Left forelimb (tissue), 1 donor: ENCODE data around the gene TGM2.

ENCODE experiments used
- DNase-seq: peaks from one replicate; pipeline ENCODE4 v3.0.0-alpha.2; 2018; ENCODE audit warnings: low spot score

TGM2 gene

DNA sequence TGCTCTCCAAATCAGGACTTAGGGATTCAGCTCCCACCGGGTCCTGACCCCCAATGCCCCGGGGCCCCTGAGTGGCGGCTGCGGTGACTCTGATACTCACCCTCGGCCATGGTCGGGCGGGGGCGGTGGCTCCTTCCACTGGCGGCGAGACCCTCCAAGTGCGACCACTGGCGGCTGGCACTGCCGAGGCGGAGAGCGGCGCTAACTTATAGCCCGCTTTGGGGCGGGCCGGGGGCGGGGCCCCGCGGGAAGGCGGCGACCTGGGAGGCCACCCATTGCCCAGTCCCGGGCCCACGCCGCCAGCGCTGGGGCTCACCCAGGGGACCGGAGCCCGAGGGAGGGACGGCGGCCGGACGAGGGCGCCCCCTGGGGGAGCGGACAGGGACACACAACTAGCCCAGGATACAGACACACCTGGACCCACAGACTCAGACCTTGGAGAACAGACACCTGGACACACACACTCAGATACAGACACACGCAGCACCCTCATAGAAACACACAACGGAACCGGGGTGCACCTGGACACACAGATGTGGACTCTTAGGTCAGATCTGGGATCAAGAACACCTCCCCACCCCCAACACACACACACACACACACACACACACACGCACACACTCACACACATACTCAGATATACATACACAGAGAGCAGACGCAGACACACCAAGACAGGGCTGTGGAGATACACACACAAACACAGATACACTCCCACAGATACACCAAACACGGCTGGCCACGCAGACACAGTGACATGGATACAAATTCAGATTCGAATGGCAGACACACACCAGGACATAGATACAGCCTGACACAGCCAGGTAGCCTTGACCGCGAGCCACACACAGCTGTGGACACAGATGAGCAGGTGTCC lies at the start of gene TGM2:
Gene TGM2 (minus strand): TSS at position 182 of the 877 bp plus-strand sequence. CDS start 72 bp downstream, at position 110.
- no peak for DNase-seq

DNA sequence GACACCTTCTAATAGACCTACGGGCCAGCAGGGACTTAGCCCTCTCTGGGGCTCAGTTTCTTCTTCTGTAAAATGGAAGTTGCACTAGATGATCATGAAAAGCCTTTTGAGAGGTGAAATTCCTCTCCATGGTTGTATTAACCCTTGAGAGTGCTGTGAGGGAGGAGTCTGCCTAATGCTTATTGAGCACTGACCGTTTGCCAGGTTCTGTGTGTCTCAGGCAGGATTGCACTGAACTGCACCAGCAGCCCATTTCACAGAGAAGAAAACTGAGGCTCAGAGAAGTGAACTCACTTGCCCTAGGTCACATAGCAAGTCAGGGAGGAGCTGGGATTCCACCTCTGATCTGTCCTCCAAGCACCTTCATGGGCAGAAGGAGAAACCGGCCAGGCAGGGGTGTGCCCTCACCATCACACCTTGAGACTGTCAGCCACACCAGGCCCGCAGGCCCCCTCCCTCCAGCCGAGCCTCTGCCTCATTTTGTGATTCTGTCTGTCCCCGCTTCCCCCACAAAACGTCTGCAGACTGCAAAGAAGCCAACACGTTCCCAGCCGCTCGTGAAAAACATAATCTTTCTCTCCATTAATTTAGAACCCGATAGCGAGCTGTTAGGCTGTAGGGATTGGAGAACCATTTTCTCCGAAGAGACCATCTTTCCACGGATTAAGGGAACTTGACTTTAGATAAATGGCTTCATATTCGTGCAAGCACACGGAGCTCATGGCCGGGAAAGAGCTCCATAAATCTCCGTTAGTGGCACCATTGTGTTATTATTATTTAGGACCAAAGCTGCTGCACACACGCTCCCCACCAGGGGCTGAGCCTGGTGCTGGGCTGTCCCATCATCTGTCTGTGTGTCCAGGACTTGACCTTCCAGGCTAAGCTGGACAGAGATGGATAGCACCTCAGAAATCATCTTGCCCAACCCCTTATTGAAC lies 49.5 kb upstream of the TGM2 start:
- DNase-seq, result no peak

DNA sequence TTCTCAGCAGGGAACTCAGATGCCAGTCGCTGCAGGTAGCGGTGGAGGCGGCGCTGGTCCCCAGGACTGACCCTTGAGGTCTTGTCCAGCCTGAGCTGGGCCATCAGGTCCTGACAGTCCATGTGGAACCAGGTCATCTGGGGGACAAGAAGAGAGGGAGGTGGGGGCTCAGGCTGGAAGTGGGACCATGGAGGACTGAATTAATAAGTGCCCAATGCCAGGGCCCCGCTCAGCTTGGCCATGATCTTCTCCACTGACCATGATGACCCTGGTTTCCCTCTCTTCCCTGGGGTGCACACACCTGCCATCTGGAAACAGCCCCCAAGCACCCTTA lies 48.5 kb upstream of the TGM2 start:
- DNase-seq, result no peak

DNA sequence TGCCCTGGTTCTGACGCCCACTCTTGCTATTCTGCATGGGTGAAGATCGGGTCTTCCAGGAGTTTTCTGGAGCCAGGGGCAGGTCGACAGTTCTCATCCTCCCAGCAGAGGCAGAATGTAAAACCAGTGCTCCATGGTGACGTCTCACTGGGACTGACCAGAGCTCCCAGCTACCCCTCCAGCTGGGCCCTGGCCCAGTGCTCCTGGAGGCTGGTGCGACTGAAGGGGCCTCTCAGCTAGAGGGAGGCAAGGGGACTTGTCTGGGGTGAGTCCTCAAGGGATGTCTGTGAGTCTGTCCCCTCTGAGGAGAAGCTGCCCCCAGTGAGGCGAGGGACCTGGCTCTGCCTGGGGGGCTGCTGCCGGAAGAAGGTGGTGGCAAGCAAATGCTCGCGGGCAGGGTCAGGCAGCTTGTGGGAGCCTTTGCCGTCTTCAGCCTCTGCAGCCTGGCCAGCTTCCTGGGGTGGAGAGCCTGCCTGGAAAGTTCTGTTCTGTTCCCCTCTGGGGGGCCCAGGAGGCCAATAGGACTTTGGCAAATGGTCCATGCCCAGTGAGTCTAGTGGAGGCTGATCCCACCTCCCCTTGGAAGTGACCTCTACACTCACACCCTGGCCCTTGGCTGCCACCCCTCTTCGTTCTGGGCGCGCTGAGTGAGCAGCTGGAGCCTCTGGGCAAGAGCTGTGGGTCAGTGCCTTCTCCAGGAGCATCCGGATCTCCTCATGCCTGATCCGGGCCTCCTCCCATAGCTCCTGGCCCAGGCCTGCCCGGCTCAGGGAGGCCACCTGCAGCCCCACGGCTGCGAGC lies 47.9 kb upstream of the TGM2 start:
- no peak for DNase-seq

DNA sequence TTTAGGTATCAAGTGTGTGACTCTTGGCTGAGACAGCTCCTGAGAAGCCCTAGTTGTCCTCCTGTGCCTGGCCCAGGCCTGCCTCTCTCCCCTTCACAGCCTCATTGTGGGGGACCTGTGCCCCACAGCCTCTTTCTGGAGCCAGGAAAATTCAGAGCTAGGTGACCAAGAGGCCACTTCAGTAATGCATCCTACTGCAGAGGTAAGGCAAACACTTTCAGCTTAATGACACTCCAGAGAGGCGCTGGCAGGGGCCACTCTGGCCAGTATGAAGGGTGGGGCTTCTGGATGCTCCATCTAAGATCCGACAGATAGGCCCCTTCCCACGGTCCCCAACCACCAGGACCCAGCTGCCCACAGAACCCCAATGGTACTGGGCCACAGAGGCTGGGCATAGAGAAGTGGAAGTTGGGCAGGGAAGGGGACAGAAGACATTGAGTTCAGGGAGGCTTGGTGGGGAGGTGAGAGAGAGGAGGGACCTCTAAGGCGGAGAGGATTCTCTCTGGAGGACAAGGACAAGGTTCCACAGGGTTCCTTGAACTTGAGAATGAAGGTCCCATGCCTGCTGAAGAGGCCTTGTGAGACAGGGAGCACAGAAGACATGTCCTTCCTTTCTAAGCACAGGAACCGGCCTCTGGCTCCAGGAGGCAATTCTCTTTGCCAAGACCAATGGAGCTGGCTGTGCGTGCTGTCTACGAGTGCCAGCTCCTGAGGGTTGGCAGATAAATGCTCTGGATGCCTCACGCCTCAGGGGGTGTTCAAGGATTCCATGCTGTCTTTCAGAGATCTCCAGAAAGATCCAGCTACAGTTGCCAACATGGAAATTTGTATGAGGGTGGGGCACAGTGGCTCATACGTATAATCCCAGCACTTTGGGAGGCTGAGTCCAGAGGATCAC lies 46.4 kb upstream of the TGM2 start:
- peak; percentile 60 for DNase-seq

DNA sequence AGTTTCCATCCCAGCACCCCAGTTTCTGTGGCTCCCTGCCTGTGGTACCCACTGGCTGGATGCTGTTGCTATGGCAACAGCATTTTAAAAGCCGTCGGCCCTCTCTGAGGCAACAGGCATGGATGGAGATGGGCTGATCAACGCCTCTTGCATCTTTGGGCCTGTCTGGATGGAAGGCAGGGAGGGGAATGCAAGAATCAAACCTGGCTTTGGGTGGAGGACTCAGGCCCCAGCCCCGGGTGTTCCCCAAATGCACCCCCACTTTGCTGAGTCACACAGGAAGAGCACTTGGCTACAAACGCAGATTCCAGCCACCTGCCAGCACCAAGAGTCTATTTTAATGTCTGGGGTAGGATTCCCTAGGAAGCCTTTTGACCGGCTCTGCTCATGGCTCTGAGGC lies 45.7 kb upstream of the TGM2 start:
- DNase-seq, result peak; percentile 62

DNA sequence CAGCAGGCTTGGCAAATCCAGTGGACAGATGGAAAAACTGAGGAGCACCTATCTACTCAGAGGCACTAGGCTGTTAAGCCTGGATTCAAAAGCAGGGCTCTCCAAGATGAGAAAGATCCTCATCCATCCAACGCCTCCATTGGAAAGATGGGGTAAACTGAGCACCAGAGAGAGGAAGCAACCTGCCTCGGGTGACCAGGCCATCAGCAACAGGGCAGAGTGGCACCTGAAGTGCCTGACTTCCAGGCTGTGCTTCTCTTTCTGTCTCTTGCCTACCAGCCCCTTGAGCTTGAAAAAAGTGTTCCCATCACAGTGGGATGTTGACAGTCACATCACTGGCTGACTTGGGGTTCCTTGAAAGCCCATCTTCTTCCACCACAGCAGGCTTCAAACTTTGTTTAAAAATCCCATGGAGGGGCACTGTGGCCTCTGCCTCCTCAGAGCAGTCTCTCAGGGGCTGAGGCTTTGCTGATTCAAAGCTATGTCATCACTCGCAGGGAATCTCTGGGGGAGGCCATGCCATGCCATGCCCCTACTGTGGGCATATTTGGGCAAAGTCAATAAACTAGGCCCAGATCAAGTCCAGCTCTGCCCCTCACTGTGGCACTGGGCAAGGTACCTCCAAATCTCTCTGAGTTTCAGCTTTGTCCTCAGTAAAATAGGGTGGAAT lies 44.8 kb upstream of the TGM2 start:
- peak; percentile 20 for DNase-seq

DNA sequence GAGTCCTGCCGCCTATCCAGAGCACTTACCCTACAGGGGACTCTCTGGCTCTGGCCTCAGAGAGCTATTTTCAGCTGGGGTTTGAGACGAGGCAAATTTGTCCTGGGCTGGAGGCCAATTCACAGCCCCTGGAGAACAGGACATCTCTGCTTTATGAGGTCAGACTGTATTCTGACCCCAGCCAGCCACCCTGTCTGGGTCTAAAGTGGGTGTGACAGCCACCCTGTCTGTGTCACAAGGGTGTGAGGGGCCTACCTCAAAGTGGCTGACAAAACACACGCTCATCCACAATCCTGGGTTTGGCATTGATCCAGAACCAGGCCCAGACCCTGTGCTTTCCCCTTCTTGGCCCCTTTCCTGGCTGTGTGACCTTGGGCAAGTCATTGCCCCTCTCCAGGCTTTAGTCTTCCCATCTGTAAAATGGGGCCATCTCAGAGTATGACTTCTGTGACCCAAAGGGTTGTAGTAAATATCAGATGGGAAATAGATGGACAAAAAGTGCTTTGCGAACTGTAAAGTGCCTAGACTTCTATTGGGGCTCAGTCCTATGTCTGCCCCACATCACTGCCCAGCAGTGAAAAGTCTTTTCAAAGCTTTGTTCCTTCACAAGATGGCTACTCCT lies 44.1 kb upstream of the TGM2 start:
- DNase-seq, result peak; percentile 59

DNA sequence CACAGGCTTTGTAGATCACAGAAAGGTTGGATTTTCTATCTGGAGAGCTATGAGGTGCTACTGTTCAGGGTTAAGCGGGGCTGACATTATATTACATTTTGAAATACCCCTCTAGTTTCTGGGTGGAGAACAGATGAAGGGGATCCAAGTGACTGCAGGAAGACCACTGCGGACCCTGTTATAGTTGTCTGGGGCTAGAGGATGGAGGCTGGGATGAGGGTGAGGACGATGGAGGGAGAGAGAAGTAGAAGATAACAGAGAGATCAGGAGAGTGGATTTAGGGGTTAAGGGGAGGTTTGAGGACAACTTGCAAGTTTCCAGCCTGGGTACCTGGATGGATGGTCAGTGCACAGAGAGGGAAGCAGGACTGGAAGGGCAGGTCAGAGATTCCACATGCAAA lies 43.5 kb upstream of the TGM2 start:
- no peak for DNase-seq

DNA sequence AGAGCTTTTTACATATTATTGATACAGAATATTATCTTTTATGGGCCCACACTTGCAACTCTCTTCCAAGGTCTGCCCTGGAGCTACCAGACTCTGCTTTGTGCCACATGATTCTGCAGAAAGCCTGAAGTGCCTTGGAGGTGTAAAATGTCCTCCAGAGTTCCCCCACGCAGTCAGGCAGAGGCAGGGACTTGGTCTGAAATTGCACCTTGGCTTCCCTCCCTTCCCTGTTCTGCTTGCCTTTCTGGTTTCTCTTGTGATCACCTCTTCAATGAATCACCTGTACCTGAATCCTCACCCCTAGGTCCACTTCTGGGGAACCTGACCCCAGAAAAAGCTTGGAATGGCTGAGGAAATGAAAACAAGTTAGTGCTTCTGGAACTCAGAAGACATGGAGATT lies 43.0 kb upstream of the TGM2 start:
- DNase-seq, result peak; percentile 30

DNA sequence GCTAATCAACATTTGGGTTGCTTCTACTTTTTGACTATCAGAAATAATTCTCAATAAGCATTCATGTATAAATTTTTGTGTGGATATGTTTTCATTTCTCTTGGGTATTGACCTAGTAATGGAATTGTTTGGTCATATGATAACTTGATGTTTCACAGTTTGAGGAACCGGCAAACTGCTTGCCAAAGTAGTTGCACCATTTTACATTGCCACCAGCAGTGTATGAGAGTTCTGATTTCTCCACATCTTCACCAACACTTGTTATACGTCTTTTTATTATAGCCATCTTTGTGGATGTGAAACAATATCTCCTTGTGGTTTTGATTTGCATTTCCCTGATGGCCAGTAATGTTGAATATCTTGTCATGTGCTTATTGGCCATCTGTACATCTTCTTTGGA lies 42.6 kb upstream of the TGM2 start:
- DNase-seq, result no peak

DNA sequence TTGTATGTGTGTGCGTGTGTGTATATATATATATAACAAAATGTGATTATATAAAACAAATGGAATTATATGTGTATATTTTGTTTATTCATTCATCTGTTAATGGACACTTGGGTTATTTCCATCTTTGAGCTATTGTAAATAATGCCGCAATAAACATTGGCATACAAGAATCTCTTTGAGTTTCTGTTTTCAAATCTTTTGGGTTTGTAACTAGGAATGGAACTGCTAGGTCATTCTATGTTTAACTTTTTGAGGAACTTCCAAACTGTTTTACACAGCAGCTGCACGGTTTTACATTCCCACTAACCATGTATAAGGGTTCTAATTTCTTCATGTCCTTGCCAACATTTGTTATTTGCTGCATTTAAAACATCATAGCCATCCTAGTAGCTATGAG lies 39.9 kb upstream of the TGM2 start:
- DNase-seq, result no peak

DNA sequence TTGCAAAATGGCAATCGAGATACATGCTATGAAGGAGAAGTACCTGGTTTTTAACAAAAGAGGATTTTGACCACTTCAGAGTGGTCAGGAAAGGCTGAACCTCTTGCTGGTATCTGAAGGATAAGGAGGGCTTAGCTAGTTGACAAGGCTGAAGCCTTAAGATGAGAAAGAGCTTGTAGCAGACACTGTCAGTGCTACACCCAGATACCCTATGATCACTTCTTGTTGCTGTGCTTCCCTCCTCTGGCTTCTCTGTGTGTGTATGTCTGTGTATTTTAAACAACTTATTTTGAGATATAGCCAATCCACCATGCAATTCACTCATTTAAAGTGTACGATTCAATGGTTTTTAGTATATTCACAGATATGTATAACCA lies 38.9 kb upstream of the TGM2 start:
- DNase-seq, result no peak

DNA sequence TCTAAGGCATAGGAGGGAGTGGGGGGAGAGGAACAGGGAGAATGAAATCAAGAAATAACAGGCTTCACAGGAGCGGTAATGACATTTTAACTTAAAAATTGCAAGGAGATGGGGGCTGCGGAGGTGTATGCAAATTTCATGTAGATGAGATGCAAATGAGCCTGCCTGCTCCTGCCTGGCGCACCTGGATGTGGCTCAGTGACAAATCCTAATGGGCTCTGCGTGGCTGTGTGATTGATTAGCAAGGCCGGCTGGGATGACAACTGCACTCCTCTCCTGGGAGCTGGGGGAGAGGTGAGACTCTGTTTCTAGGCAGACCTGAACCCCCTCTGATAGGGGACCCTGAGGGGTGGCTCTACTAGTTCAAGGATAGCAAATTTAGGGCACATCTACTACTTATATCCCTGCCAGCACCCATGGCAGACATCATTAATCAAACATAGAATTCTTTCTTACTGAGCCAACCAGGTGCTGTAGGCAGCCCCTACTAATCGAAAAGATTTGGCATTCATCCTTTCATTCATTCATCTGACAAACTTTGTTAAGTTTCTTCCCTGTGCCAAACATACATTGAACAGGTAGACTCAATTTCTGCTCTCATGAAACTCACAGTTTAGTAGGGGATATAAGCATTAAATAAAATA lies 38.4 kb upstream of the TGM2 start:
- DNase-seq, result peak; percentile 33

DNA sequence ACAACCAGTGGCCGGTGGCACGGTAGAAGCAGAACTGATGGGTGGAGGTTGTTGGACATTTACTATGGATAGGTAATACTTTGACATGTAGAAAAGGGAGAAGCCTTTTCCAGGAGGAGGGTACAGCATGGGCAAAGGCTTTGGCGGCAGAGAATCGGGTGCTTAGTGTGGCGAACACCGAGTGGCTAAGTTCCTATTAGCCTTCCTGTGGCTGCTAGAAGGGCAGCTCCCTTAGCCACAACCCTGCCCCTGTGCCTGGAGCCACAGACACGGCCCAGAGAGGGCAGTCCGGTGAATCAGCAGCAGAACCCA lies 37.9 kb upstream of the TGM2 start:
- DNase-seq, result peak; percentile 17

DNA sequence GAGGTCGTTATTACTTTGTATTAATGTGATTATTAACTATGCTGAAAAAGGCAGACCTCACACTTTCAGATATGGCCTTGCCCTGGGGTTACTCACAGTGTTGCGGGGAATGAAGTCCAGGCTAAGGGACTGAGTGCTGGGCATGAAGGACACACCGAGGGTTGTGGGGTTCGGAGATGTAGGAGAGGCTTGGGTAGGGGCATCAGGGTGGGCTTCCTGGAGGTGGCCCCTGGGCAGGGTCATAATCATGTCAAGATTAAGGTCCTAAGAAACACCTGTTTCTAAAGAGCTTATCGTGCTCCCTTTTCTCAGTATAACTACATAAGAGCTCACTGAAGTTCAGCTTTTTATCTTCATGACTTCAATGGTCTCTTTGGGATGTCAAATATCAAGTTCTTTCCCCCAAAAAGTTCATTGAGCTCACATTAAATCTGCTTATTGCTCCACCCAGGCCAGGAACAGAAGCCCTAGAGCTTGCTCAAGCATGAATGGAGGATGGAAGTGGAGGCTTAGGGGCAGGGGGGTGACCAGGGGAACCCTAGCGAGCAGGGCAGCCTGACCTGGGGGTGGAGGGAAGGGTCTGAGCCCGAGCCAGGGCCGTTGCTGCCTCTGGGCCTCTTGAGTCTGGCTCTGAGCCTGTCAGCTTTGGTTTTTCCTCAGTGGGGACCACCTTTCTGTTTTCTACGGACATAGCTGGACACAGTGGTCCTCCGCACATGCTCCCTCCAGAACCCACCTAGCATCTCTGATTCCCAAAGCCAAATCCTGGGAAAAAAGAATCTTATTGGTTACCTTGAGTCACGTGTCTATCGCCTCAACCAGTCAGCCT lies 37.3 kb upstream of the TGM2 start:
- DNase-seq, result peak; percentile 40

DNA sequence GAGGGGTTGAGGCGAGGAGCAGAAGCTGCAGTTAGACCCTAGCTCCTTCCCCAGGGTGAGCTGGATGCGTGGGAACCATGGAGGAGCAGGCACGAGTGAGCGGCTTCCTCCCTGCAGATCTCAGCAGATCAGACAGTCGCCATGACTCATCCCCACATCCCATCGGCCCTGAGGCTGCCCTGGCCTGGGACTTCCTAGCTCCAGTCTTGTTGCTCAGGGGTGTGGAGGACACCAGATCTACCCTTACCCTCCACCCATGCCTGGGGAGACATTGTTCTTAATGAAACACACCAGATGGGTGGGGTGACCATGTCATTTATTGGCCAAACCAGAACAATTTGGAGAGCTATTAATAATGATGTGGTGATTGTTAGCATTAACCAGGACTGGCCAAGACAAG lies 36.3 kb upstream of the TGM2 start:
- DNase-seq, result peak; percentile 47

DNA sequence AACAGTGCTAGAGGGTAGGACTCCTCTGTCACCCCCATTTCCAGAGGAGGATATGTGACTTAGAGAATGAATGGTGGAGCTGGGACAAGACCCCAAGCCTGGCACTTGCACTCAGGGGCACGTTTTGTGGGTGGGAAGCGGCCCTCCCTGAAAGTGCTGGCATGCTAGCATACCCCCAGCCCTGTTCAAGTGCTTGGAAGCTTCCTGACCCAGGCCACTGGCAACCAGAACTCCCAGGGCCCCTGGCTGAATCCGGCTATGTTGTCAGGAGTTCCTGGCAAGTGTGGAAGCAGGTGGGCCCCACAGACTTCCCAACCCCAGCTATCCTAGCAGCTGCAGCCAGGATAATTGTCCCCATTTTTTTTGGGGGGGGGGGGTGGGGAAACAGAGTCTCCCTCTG lies 35.6 kb upstream of the TGM2 start:
- peak; percentile 53 for DNase-seq
